T-cell (primary cell): ENCODE results near the gene GALNT14. TPM values are rescaled to one million over a fixed set of nuclear protein-coding genes. Genes with fewer than 3 reads are reported as not detected.

Source experiments
- ATAC-seq, 4 experiments: fragments of 200-7000 bp in 3 of 4; fragments of 150-1000 bp in 1 of 4; cut with Tn5 transposase; replicated peaks in 1 of 4; 1 replicate in 3 of 4; 2 replicates in 1 of 4; pipeline ENCODE4 v1.10.0; 2021; ENCODE audit warnings: moderate library complexity in 3 of 4, mild to moderate bottlenecking in 2 of 4, moderate number of reproducible peaks in 1 of 4
- CTCF ChIA-PET, 2 donors: fragments of 300-600 bp; sonication (Branson Sonifier 250); formaldehyde crosslinking; loops; one replicate each; lab custom pipeline; 2022; ENCODE audit warnings: antibody characterized with exemption in 2 of 2; lab: Charles Lee
- POLR2A ChIA-PET, 2 donors: fragments of 300-600 bp; sonication (Branson Sonifier 250); formaldehyde crosslinking; loops; one replicate each; lab custom pipeline; 2022; ENCODE audit warnings: antibody characterized with exemption in 2 of 2; lab: Charles Lee
- DNase-seq, 35 experiments: peaks; one replicate each; pipeline versions ENCODE4 v3.0.0 to v3.0.0-alpha.2; 2013 to 2023
- H3K27ac ChIP-seq: one replicate; pipeline ENCODE4 v1.5.1; 2013; ENCODE audit warnings: low read length
- H3K27me3 ChIP-seq, 2 experiments: replicated peaks in 1 of 2; 1 replicate in 1 of 2; 2 replicates in 1 of 2; pipeline versions ENCODE4 v1.6.1 to v1.7.0; 2013; ENCODE audit warnings: low read length in 1 of 2, mixed read lengths in 1 of 2; ENCODE audit not compliant: control insufficient read depth in 2 of 2, insufficient read depth in 2 of 2; ENCODE audit errors: extremely low read depth in 1 of 2
- H3K36me3 ChIP-seq, 2 donors: 1 replicate in 1 of 2; 2 replicates in 1 of 2; pipeline versions ENCODE4 v1.6.1 to v1.7.0; 2013; ENCODE audit warnings: low read length in 1 of 2; ENCODE audit not compliant: control insufficient read depth in 2 of 2, insufficient read depth in 1 of 2; ENCODE audit errors: extremely low read depth in 1 of 2
- H3K4me1 ChIP-seq, 2 experiments: 1 replicate in 1 of 2; 2 replicates in 1 of 2; pipeline versions ENCODE4 v1.6.1 to v1.7.0; 2013; ENCODE audit warnings: low read length in 2 of 2, mixed read lengths in 1 of 2; ENCODE audit not compliant: insufficient read depth in 2 of 2, control insufficient read depth in 1 of 2; ENCODE audit errors: extremely low read depth in 1 of 2
- H3K4me3 ChIP-seq, 2 donors: 1 replicate in 1 of 2; 2 replicates in 1 of 2; pipeline versions ENCODE4 v1.5.1 to v1.7.0; 2013; ENCODE audit warnings: mild to moderate bottlenecking in 2 of 2, low read length in 1 of 2, moderate library complexity in 1 of 2; ENCODE audit not compliant: control insufficient read depth in 1 of 2; ENCODE audit errors: extremely low read depth in 1 of 2
- H3K9me3 ChIP-seq: 2 replicates; pipeline ENCODE4 v1.7.0; 2013
- H3K27ac Mint-ChIP-seq, 2 donors: one replicate each; pipeline ENCODE4 v1.8.0; 2020 to 2021; ENCODE audit warnings: mild to moderate bottlenecking in 2 of 2, mixed read lengths in 2 of 2
- H3K27me3 Mint-ChIP-seq, 2 donors: one replicate each; pipeline ENCODE4 v1.8.0; 2021 to 2022; ENCODE audit warnings: mixed read lengths in 2 of 2
- H3K36me3 Mint-ChIP-seq: one replicate; pipeline ENCODE4 v1.8.0; 2021; ENCODE audit warnings: mixed read lengths
- H3K4me1 Mint-ChIP-seq, 3 donors: one replicate each; pipeline ENCODE4 v1.8.0; 2020 to 2022; ENCODE audit warnings: mixed read lengths in 3 of 3, mild to moderate bottlenecking in 1 of 3
- H3K4me3 Mint-ChIP-seq, 3 donors: one replicate each; pipeline ENCODE4 v1.8.0; 2020 to 2022; ENCODE audit warnings: mild to moderate bottlenecking in 3 of 3, mixed read lengths in 3 of 3, moderate library complexity in 3 of 3
- H3K9me3 Mint-ChIP-seq, 3 donors: one replicate each; pipeline ENCODE4 v1.8.0; 2020 to 2022; ENCODE audit warnings: mixed read lengths in 3 of 3
- WGBS: methylation state at CpG from one replicate; pipeline ENCODE4 v1.1.5; 2013; ENCODE audit warnings: missing lambda C conversion rate; ENCODE audit not compliant: insufficient coverage; 5-methylcytosine and 5-hydroxymethylcytosine counted together
- total RNA-seq, 35 experiments: library from RNA in 6 of 35; stranded (reverse) in 6 of 35; fragments of 120-200 nt in 1 of 35; gene quantifications; one replicate each; pipeline versions ENCODE4 v1.2.1 to v1.2.4 and lab custom pipeline; 2013 to 2026

The GALNT14 gene
- total RNA-seq, 5 donors from 2014 or later (not counting 1 experiment from before 2014, with no cell fraction given) = 0.29 to 0.38 TPM; not detected in 3

DNA sequence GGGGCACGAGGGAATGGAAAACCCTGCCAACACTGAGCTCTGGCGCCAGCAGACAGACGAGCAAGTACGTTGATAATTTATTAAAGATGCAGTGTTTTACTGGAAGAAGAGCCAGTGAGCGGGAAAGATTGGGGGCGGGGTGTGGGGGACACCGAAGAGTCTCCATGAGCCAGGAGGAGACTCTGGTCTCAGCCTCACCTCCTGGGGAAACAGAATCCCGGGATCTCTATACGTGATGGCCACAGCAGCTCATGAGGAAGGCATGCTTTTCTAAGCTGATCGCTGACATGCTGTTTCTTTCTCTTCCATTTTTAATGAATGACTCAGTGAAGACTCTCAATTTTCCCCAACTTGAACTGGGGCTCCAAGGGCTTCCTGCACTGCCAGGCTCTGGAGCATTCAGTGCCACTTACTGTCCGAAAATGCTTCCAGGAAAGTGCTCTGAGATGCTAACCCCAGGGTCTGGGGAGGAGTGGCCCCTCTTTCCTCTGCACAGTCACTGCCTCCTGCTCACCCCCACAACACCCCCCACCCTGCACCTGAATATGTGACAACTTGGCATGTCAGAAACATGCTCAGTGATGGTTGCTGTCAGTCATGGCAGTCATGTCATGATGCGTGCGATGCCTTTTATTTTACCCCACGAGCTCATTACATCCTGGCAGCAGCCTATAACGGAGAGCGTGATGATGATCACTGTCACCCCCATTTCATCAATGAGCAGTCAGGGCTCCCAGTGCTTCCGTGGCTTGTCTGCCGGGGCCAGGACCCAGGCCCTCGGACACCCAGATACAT is 166.8 kb downstream of the GALNT14 start:
- H3K27me3 ChIP-seq = peaks cover 0 to 18% of the 10 kb centered on the region in 2 experiments
- H3K36me3 Mint-ChIP-seq = no peaks in the 10 kb centered on the region
- H3K4me3 ChIP-seq = no peak overlapping the region
- H3K27ac Mint-ChIP-seq = no peak overlapping the region
- DNase-seq = no peak
- 91% methylated on average over 16 of the region's 19 CpGs for WGBS
- peaks cover 0 to 5% of the 10 kb centered on the region in 2 donors for H3K27me3 Mint-ChIP-seq
- H3K9me3 ChIP-seq = no peaks in the 10 kb centered on the region
- H3K36me3 ChIP-seq = no peaks in the 10 kb centered on the region
- H3K9me3 Mint-ChIP-seq = no peaks in the 10 kb centered on the region
- no peaks in the 10 kb centered on the region for H3K4me1 ChIP-seq
- H3K27ac ChIP-seq = no peak overlapping the region
- ChIA-PET POLR2A (no interaction called here), CTCF (no interaction called here)
- no peaks in the 10 kb centered on the region for H3K4me1 Mint-ChIP-seq
- no peak overlapping the region for H3K4me3 Mint-ChIP-seq
- ATAC-seq = no peak

- 58% methylated on average over 3 of the region's 4 CpGs for WGBS
- Histone ChIP-seq H3K36me3 (no peaks in the 10 kb centered on the region), H3K27ac (no peak overlapping the region), H3K9me3 (no peaks in the 10 kb centered on the region), H3K4me3 (no peak overlapping the region), H3K4me1 (no peaks in the 10 kb centered on the region), H3K27me3 (peaks cover 0 to 30% of the 10 kb centered on the region in 2 experiments)
- Mint-ChIP-seq H3K9me3 (no peaks in the 10 kb centered on the region), H3K36me3 (no peaks in the 10 kb centered on the region), H3K4me1 (no peaks in the 10 kb centered on the region), H3K27ac (no peak overlapping the region), H3K4me3 (no peak overlapping the region), H3K27me3 (peaks cover 0 to 15% of the 10 kb centered on the region in 2 donors)
- ATAC-seq = no peak
- DNase-seq = no peak
- CTCF ChIA-PET = no interaction called here
- POLR2A ChIA-PET = no interaction called here
Observed at GRCh38 chr2:30968660-30969397, 169.4 kb downstream of the GALNT14 start.

DNA sequence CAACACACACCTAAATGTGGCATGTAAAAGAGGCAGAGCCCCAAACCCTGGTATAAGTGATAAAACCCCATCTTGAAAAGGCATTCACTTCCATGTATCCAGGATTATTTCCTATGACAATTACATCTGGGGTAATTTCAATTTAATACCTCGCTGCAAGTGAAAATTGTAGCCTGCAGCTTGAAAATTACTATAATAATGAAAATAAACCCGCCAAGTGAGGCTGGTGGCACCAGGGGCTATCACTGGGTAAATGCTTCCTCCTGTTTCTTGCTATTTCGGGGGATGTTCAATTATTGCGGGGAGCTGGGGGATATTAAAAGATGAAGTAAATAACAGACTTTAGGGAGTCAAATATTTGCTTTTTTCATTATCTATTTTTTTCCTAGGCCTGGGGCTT is 171.5 kb downstream of the GALNT14 start:
- Histone ChIP-seq H3K27ac (no peak overlapping the region), H3K36me3 (no peaks in the 10 kb centered on the region), H3K9me3 (no peaks in the 10 kb centered on the region), H3K4me3 (no peak overlapping the region), H3K27me3 (peaks cover 0 to 30% of the 10 kb centered on the region in 2 experiments), H3K4me1 (no peaks in the 10 kb centered on the region)
- ATAC-seq (no peak), DNase-seq (no peak)
- Mint-ChIP-seq H3K27me3 (peaks cover 0 to 19% of the 10 kb centered on the region in 2 donors), H3K36me3 (no peaks in the 10 kb centered on the region), H3K9me3 (no peaks in the 10 kb centered on the region), H3K4me3 (no peak overlapping the region), H3K4me1 (no peaks in the 10 kb centered on the region), H3K27ac (no peak overlapping the region)
- POLR2A ChIA-PET = no interaction called here
- 80% methylated on average over 1 of the region's 4 CpGs for WGBS
- CTCF ChIA-PET = no interaction called here

GRCh38 chr2:30965022-30965531 is 173.2 kb downstream of the GALNT14 start:
- Histone ChIP-seq H3K27ac (no peak overlapping the region), H3K4me1 (no peaks in the 10 kb centered on the region), H3K27me3 (peaks cover 0 to 26% of the 10 kb centered on the region in 2 experiments), H3K4me3 (no peak overlapping the region), H3K9me3 (no peaks in the 10 kb centered on the region), H3K36me3 (no peaks in the 10 kb centered on the region)
- Mint-ChIP-seq H3K27ac (no peak overlapping the region), H3K36me3 (no peaks in the 10 kb centered on the region), H3K27me3 (peaks cover 0 to 19% of the 10 kb centered on the region in 2 donors), H3K9me3 (no peaks in the 10 kb centered on the region), H3K4me3 (no peak overlapping the region), H3K4me1 (no peaks in the 10 kb centered on the region)
- 82% methylated on average over 10 of the region's 10 CpGs for WGBS
- CTCF ChIA-PET = no interaction called here
- POLR2A ChIA-PET = no interaction called here
- DNase-seq (no peak), ATAC-seq (no peak)

DNA sequence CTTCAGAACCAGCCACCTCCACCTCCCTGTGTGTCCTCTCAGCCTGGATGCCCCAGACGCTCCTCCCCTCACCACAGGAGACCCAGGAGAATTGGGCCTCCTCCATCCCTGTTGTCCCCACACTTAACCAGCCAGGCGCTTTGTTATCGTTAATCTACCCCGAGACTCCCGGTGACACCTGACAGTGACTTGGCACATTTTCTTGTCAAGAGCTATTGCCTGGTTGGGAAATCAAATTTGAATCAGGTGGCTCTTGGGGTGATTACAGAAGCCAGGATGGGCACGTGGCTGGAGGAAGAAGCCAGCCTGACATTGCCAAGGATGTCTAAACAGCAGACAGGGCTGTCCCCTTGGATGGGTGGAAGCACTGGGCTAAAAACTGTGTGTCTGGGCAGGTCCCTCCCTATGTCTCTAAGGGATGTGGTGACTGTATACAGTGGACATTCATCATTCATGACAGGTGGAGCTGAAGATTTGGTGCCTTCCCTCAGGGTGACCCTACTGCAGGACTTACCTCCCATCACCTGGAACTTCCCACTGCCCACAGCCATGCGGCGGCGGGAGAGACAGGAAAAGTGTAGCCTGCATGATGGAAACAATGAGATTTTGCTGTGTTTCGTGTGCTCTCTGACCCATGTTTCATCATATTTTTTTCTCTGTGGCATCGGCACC is 173.8 kb downstream of the GALNT14 start:
- Mint-ChIP-seq H3K4me3 (no peak overlapping the region), H3K27ac (no peak overlapping the region), H3K36me3 (no peaks in the 10 kb centered on the region), H3K4me1 (no peaks in the 10 kb centered on the region), H3K27me3 (peaks cover 0 to 19% of the 10 kb centered on the region in 2 donors), H3K9me3 (no peaks in the 10 kb centered on the region)
- no peaks in the 10 kb centered on the region for H3K36me3 ChIP-seq
- no peak overlapping the region for H3K27ac ChIP-seq
- ATAC-seq (peak in 1 of 4 experiments; percentile 9), DNase-seq (no peak)
- no peaks in the 10 kb centered on the region for H3K4me1 ChIP-seq
- CTCF ChIA-PET = no interaction called here
- H3K4me3 ChIP-seq = no peak overlapping the region
- 88% methylated on average over 8 of the region's 11 CpGs for WGBS
- POLR2A ChIA-PET = no interaction called here
- no peaks in the 10 kb centered on the region for H3K9me3 ChIP-seq
- peaks cover 0 to 26% of the 10 kb centered on the region in 2 experiments for H3K27me3 ChIP-seq

DNA sequence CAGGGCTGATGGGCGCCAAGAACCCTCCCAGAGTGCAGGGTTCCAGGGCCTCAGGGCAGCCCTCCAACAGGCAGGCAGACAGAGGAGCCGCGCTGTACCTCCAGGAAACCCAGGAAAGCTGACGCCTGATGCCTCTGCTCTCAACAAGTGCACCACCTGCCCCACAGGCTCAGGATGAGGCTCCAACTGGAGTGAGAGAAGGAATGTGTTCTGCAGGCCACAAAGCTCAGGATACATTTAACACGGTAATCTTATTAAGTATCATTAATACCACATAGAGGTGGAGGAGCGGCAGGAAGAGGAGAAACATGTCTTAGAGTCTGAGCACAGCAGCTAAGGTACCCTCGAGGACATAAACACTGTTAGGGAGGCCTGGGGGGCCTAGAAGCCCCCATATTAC is 175.1 kb downstream of the GALNT14 start:
- Mint-ChIP-seq H3K36me3 (no peaks in the 10 kb centered on the region), H3K27ac (no peak overlapping the region), H3K4me3 (no peak overlapping the region), H3K9me3 (no peaks in the 10 kb centered on the region), H3K27me3 (peaks cover 0 to 14% of the 10 kb centered on the region in 2 donors), H3K4me1 (no peaks in the 10 kb centered on the region)
- Histone ChIP-seq H3K36me3 (no peaks in the 10 kb centered on the region), H3K9me3 (no peaks in the 10 kb centered on the region), H3K4me3 (no peak overlapping the region), H3K27me3 (peaks cover 0 to 16% of the 10 kb centered on the region in 2 experiments), H3K4me1 (no peaks in the 10 kb centered on the region), H3K27ac (no peak overlapping the region)
- WGBS = 82% methylated on average over 3 of the region's 7 CpGs
- DNase-seq (no peak), ATAC-seq (no peak)
- POLR2A ChIA-PET = no interaction called here
- CTCF ChIA-PET = no interaction called here
